H1 (cell line): Measurements from ENCODE around the gene PRKN. TPM values are rescaled to one million over a fixed set of nuclear protein-coding genes. Genes with fewer than 3 reads are reported as not detected.

Source experiments
- CTCF ChIA-PET: fragments of 300-600 bp; sonication (Branson Sonifier 250); formaldehyde crosslinking; loops from one replicate; lab custom pipeline; 2021; ENCODE audit not compliant: partially characterized antibody; lab: Charles Lee
- POLR2A ChIA-PET: fragments of 300-600 bp; sonication (Branson Sonifier 250); formaldehyde crosslinking; loops from one replicate; lab custom pipeline; 2021; ENCODE audit warnings: inconsistent platforms; ENCODE audit not compliant: partially characterized antibody; lab: Charles Lee
- DNase-seq, 2 experiments: peaks; one replicate each; pipeline versions ENCODE4 v3.0.0 to v3.0.0-alpha.2; 2010 to 2022; ENCODE audit warnings: low spot score in 2 of 2, low read depth in 1 of 2, mixed read lengths in 1 of 2
- FAIRE-seq: peaks from 2 replicates; lab custom pipeline; 2011; peaks lifted over from hg19 to GRCh38; lab: Jason Lieb, UNC
- H2AFZ ChIP-seq: 2 replicates; pipeline ENCODE4 v1.8.1; 2012; ENCODE audit warnings: low read length, inconsistent platforms
- H2AK5ac ChIP-seq: 2 replicates; pipeline ENCODE4 v1.6.1; 2013; ENCODE audit warnings: low read depth, low read length
- H2BK120ac ChIP-seq: replicated peaks from 2 replicates; pipeline ENCODE3; 2013; ENCODE audit warnings: low read depth, low read length, inconsistent platforms
- H2BK12ac ChIP-seq: 2 replicates; pipeline ENCODE4 v1.6.1; 2013; ENCODE audit warnings: low read depth, low read length
- H2BK15ac ChIP-seq: 2 replicates; pipeline ENCODE4 v1.6.1; 2013; ENCODE audit warnings: low read length
- H2BK20ac ChIP-seq: 2 replicates; pipeline ENCODE4 v1.6.1; 2013; ENCODE audit warnings: low read length
- H2BK5ac ChIP-seq: 2 replicates; pipeline ENCODE4 v1.6.1; 2013; ENCODE audit warnings: low read depth, low read length
- H3K14ac ChIP-seq: 2 replicates; pipeline ENCODE4 v1.6.1; 2013; ENCODE audit warnings: inconsistent platforms; ENCODE audit not compliant: insufficient read length
- H3K18ac ChIP-seq: 2 replicates; pipeline ENCODE4 v1.6.1; 2013; ENCODE audit warnings: low read length; ENCODE audit errors: extremely low read depth
- H3K23ac ChIP-seq: 2 replicates; pipeline ENCODE4 v1.6.1; 2013; ENCODE audit warnings: inconsistent platforms; ENCODE audit not compliant: insufficient read length
- H3K23me2 ChIP-seq: 2 replicates; pipeline ENCODE4 v1.6.1; 2013; ENCODE audit warnings: low read depth, low read length
- H3K27ac ChIP-seq: 2 replicates; pipeline ENCODE4 v1.6.1; 2011; ENCODE audit warnings: low read depth, low read length, inconsistent platforms
- H3K27me3 ChIP-seq, 4 experiments: replicated peaks in 1 of 4; 1 replicate in 1 of 4; 2 replicates in 3 of 4; pipeline versions ENCODE4 v1.6.1 to v1.8.1; 2011 to 2013; ENCODE audit warnings: low read length in 3 of 4, mild to moderate bottlenecking in 3 of 4, inconsistent platforms in 2 of 4, mixed read lengths in 2 of 4, moderate library complexity in 1 of 4; ENCODE audit not compliant: control insufficient read depth in 3 of 4, insufficient read depth in 3 of 4; ENCODE audit errors: extremely low read depth in 1 of 4
- H3K36me3 ChIP-seq, 4 experiments: 2 replicates each; pipeline versions ENCODE4 v1.6.1 to v1.8.1; 2011 to 2013; ENCODE audit warnings: mild to moderate bottlenecking in 4 of 4, low read length in 3 of 4, moderate library complexity in 2 of 4, control low read depth in 1 of 4, inconsistent platforms in 1 of 4; ENCODE audit not compliant: insufficient read depth in 4 of 4, control insufficient read depth in 2 of 4
- H3K4ac ChIP-seq: replicated peaks from 2 replicates; pipeline ENCODE3; 2013; ENCODE audit warnings: low read length, low read depth, mixed read lengths, inconsistent platforms; ENCODE audit not compliant: insufficient read length
- H3K4me1 ChIP-seq, 4 experiments: replicated peaks in 1 of 4; 1 replicate in 1 of 4; 2 replicates in 3 of 4; pipeline versions ENCODE4 v1.6.1 to v1.8.1; 2011 to 2013; ENCODE audit warnings: low read length in 3 of 4, inconsistent platforms in 2 of 4, mixed read lengths in 1 of 4; ENCODE audit not compliant: insufficient read depth in 4 of 4, control insufficient read depth in 3 of 4
- H3K4me2 ChIP-seq, 2 experiments: 2 replicates each; pipeline versions ENCODE4 v1.6.1 to v1.8.1; 2011 to 2013; ENCODE audit warnings: low read depth in 2 of 2, low read length in 2 of 2, control low read depth in 1 of 2, inconsistent platforms in 1 of 2, mild to moderate bottlenecking in 1 of 2; ENCODE audit not compliant: insufficient read depth in 1 of 2
- H3K4me3 ChIP-seq, 4 experiments: fragments of 200-600, 300-600 bp in 1 of 4; sonication (generic), shearing (Covaris generic), sonication (Bioruptor Twin) in 1 of 4; 2 replicates each; pipeline versions ENCODE4 v1.5.1 to v1.8.1; 2011 to 2016; ENCODE audit warnings: low read length in 4 of 4, low read depth in 3 of 4, control low read depth in 2 of 4, inconsistent platforms in 2 of 4, mild to moderate bottlenecking in 2 of 4, mixed read lengths in 1 of 4, moderate library complexity in 1 of 4; ENCODE audit not compliant: insufficient read depth in 2 of 4; ENCODE audit errors: extremely low read depth in 1 of 4
- H3K56ac ChIP-seq: replicated peaks from 2 replicates; pipeline ENCODE3; 2013; ENCODE audit warnings: low read depth, mild to moderate bottlenecking, mixed read lengths, low read length, inconsistent platforms; ENCODE audit not compliant: insufficient read length
- H3K79me1 ChIP-seq: 2 replicates; pipeline ENCODE4 v1.6.1; 2013; ENCODE audit warnings: low read depth, low read length, control low read depth
- H3K79me2 ChIP-seq, 2 experiments: 2 replicates each; pipeline versions ENCODE4 v1.6.1 to v1.8.1; 2012 to 2013; ENCODE audit warnings: low read length in 2 of 2, mild to moderate bottlenecking in 2 of 2, inconsistent platforms in 1 of 2; ENCODE audit not compliant: insufficient read depth in 2 of 2, control insufficient read depth in 1 of 2
- H3K9ac ChIP-seq, 4 experiments: replicated peaks in 1 of 4; 1 replicate in 1 of 4; 2 replicates in 3 of 4; pipeline versions ENCODE4 v1.6.1 to v1.8.1; 2011 to 2013; ENCODE audit warnings: low read depth in 3 of 4, low read length in 3 of 4, control low read depth in 2 of 4, mild to moderate bottlenecking in 2 of 4, moderate library complexity in 2 of 4, inconsistent platforms in 1 of 4; ENCODE audit errors: extremely low read depth in 1 of 4
- H3K9me3 ChIP-seq, 2 experiments: 2 replicates each; pipeline versions ENCODE4 v1.6.1 to v1.8.1; 2012 to 2013; ENCODE audit warnings: mild to moderate bottlenecking in 2 of 2, moderate library complexity in 2 of 2, control low read depth in 1 of 2, inconsistent platforms in 1 of 2, low read depth in 1 of 2, low read length in 1 of 2, mixed read lengths in 1 of 2; ENCODE audit not compliant: insufficient read depth in 2 of 2
- H4K20me1 ChIP-seq, 2 experiments: replicated peaks in 1 of 2; 2 replicates each; pipeline versions ENCODE3 to v1.8.1; 2011 to 2013; ENCODE audit warnings: inconsistent platforms in 2 of 2, low read length in 2 of 2, mild to moderate bottlenecking in 1 of 2; ENCODE audit not compliant: insufficient read depth in 2 of 2, control insufficient read depth in 1 of 2
- H4K5ac ChIP-seq: 2 replicates; pipeline ENCODE4 v1.6.1; 2013; ENCODE audit warnings: low read length, low read depth, mixed read lengths, inconsistent platforms; ENCODE audit not compliant: insufficient read length
- H4K8ac ChIP-seq: 2 replicates; pipeline ENCODE4 v1.8.0; 2013; ENCODE audit warnings: mild to moderate bottlenecking, moderate library complexity, low read length, inconsistent platforms; ENCODE audit not compliant: insufficient read depth; ENCODE audit errors: extremely low read depth
- H4K91ac ChIP-seq: replicated peaks from 2 replicates; pipeline ENCODE3; 2013; ENCODE audit warnings: low read length, mixed read lengths, inconsistent platforms; ENCODE audit not compliant: insufficient read length
- BACH1 ChIP-seq: IDR thresholded peaks from 2 replicates; pipeline ENCODE4 v1.6.1; 2012; ENCODE audit warnings: low read length, improper control_type of control experiment
- CBX8 ChIP-seq: fragments of 300-800, 300-1000 bp; sonication (generic); IDR thresholded peaks from 2 replicates; pipeline ENCODE4 v1.7.1; 2016; ENCODE audit warnings: low read depth, low read length, borderline replicate concordance
- EGR1 ChIP-seq: IDR thresholded peaks from 2 replicates; pipeline ENCODE4 v1.6.1; 2011; ENCODE audit warnings: low read depth, low read length, borderline replicate concordance
- EP300 ChIP-seq, 2 experiments: IDR thresholded peaks; 1 replicate in 1 of 2; 2 replicates in 1 of 2; pipeline ENCODE4 v1.6.1; 2011 to 2012; ENCODE audit warnings: low read depth in 2 of 2, low read length in 2 of 2, mild to moderate bottlenecking in 2 of 2, borderline replicate concordance in 1 of 2, inconsistent platforms in 1 of 2, moderate library complexity in 1 of 2
- JUND ChIP-seq: IDR thresholded peaks from 2 replicates; pipeline ENCODE4 v1.6.1; 2011; ENCODE audit warnings: mild to moderate bottlenecking, improper control_type of control experiment, low read length
- KDM1A ChIP-seq: fragments of 200-600, 300-600 bp; sonication (generic); IDR thresholded peaks from 2 replicates; pipeline ENCODE4 v1.7.1; 2016; ENCODE audit warnings: mild to moderate bottlenecking, low read length, borderline replicate concordance
- KDM4A ChIP-seq: IDR thresholded peaks from one replicate; pipeline ENCODE4 v1.7.1; 2012; ENCODE audit warnings: low read depth, mild to moderate bottlenecking, moderate library complexity, low read length, inconsistent platforms; ENCODE audit not compliant: severe bottlenecking
- RBBP5 ChIP-seq: IDR thresholded peaks from 2 replicates; pipeline ENCODE4 v1.7.1; 2012; ENCODE audit warnings: low read depth, mild to moderate bottlenecking, inconsistent platforms, low read length, moderate library complexity, borderline replicate concordance
- RXRA ChIP-seq: IDR thresholded peaks from 2 replicates; pipeline ENCODE4 v1.6.1; 2011; ENCODE audit warnings: low read depth, mild to moderate bottlenecking, low read length, moderate library complexity; ENCODE audit not compliant: insufficient read depth
- SAP30 ChIP-seq: fragments of 300-600 bp; sonication (generic); IDR thresholded peaks from 2 replicates; pipeline ENCODE4 v1.7.1; 2012; ENCODE audit warnings: low read length, moderate library complexity, mild to moderate bottlenecking, inconsistent platforms; ENCODE audit not compliant: insufficient read depth, insufficient replicate concordance
- SIX5 ChIP-seq: IDR thresholded peaks from 2 replicates; pipeline ENCODE4 v1.6.1; 2011; ENCODE audit warnings: mild to moderate bottlenecking, low read depth, low read length
- SP2 ChIP-seq: IDR thresholded peaks from 2 replicates; pipeline ENCODE4 v1.6.1; 2012; ENCODE audit warnings: mild to moderate bottlenecking, low read length, inconsistent platforms
- TAF1 ChIP-seq: IDR thresholded peaks from 2 replicates; pipeline ENCODE4 v1.6.1; 2011; ENCODE audit warnings: mild to moderate bottlenecking, low read depth, low read length
- WGBS, 2 experiments: shearing (Covaris generic) in 1 of 2; methylation state at CpG; one replicate each; pipeline versions ENCODE4 v1.1.6 to v1.1.7; 2013 to 2015; ENCODE audit warnings: low lambda C conversion rate in 2 of 2, mixed read lengths in 2 of 2, inconsistent platforms in 1 of 2, low coverage in 1 of 2, missing lambda C conversion rate in 1 of 2; ENCODE audit not compliant: insufficient replicate concordance in 2 of 2, insufficient coverage in 1 of 2, insufficient read length in 1 of 2; ENCODE audit errors: extremely low coverage in 1 of 2, missing lambda C conversion rate in 1 of 2; 5-methylcytosine and 5-hydroxymethylcytosine counted together
- polyA plus RNA-seq, 7 experiments: library from polyadenylated mRNA; depleted of rRNA in 3 of 7; stranded (reverse) in 5 of 7; unstranded in 2 of 7; fragments of >200 nt in 5 of 7; fragments of 200-250 nt in 2 of 7; gene quantifications; 1 replicate in 5 of 7; 2 replicates in 1 of 7; 4 replicates in 1 of 7; pipeline versions ENCODE4 v1.2.1 to v1.2.3, GENCODE V29; 2011 to 2013; ENCODE audit warnings: missing spikeins in 2 of 7, mixed read lengths in 2 of 7
- total RNA-seq: library from RNA; stranded (reverse); fragmentation: NEBNext Ultra II Directional; extraction: Animal tissue kit (Norgen Biotek cat#: 25700); gene quantifications from 2 replicates; pipeline ENCODE4 v1.2.1, GENCODE V29; 2021

The PRKN gene
- total and polyA plus RNA-seq, 2 of the 8 experiments (the other 6 are each of a cell fraction or from before 2014, with no cell fraction given): 0.13 to 0.29 TPM

- H2BK12ac ChIP-seq: no peak overlapping the region
- no peaks in the 10 kb centered on the region for H4K20me1 ChIP-seq
- no peaks in the 10 kb centered on the region for H3K23me2 ChIP-seq
- no peak for TF ChIP-seq KDM4A
- no peak for TF ChIP-seq RXRA
- no peak for TF ChIP-seq TAF1
- TF ChIP-seq SP2: no peak
- no peak for TF ChIP-seq EGR1
- TF ChIP-seq SAP30: no peak
- no peak for TF ChIP-seq SIX5
- TF ChIP-seq BACH1: no peak
- no peak for TF ChIP-seq JUND
- TF ChIP-seq CBX8: no peak
- no peak for TF ChIP-seq RBBP5
- TF ChIP-seq EP300 (IDR thresholded peaks at IDR 0.05; ENCODE audit: borderline replicate concordance in 1 of 2, low read depth in 2 of 2, low read length in 2 of 2): no peak
- no peak for TF ChIP-seq KDM1A
- TF ChIP-seq, all 59 proteins: peak for 0
- no peak overlapping the region for H3K18ac ChIP-seq
- no peak overlapping the region for H2AK5ac ChIP-seq
- peaks cover 7 to 18% of the 10 kb centered on the region in 2 experiments; a peak in 3 of 4 replicates for H3K9me3 ChIP-seq
- no peaks in the 10 kb centered on the region; a peak in 1 of 7 replicates for H3K4me1 ChIP-seq
- H3K56ac ChIP-seq: no peak overlapping the region
- H2BK20ac ChIP-seq: no peak overlapping the region
- H2AFZ ChIP-seq: no peak overlapping the region
- H3K9ac ChIP-seq: no peak overlapping the region
- H3K4ac ChIP-seq: no peak overlapping the region
- no peak overlapping the region for H3K14ac ChIP-seq
- no peak overlapping the region for H2BK5ac ChIP-seq
- no peaks in the 10 kb centered on the region for H3K27me3 ChIP-seq
- H3K4me2 ChIP-seq: no peak overlapping the region
- no peaks in the 10 kb centered on the region for H3K79me2 ChIP-seq
- H3K79me1 ChIP-seq: no peaks in the 10 kb centered on the region
- H4K8ac ChIP-seq: no peak overlapping the region
- no peak overlapping the region for H4K5ac ChIP-seq
- DNase-seq (no peak), FAIRE-seq (no peak)
- H2BK15ac ChIP-seq: no peak overlapping the region
- ChIA-PET POLR2A (no interaction called here), CTCF (interaction anchor here (0.8 to 1.7 kb wide), 2 partner anchors 47 to 55 kb away, joined by 3 read pairs; no protein-coding TSS in a partner anchor)
- H3K23ac ChIP-seq: no peak overlapping the region
- WGBS, 2 experiments: 98% methylated on average over 2 of the region's 2 CpGs; no CpG with 5 or more reads in 1 of the 2 experiments
- no peak overlapping the region for H3K4me3 ChIP-seq
- no peak overlapping the region for H3K27ac ChIP-seq
- H2BK120ac ChIP-seq: no peak overlapping the region
- no peak overlapping the region for H4K91ac ChIP-seq
- H3K36me3 ChIP-seq: peaks cover 0 to 4% (median 0%) of the 10 kb centered on the region in 4 experiments; a peak in 1 of 8 replicates
These were observed 1408.3 kb downstream of the PRKN start for GRCh38 chr6:161319231-161319630.
